DOHH2 (cell line): ENCODE results near the gene SFT2D2.

Source experiments
- H3F3A ChIP-seq: fragments of 200-600 bp; sonication (generic), shearing (Covaris generic); 2 replicates; pipeline ENCODE4 v1.6.0; 2016; ENCODE audit warnings: antibody characterized with exemption, mild to moderate bottlenecking; ENCODE audit not compliant: control insufficient read depth, insufficient read depth
- H3K27ac ChIP-seq: fragments of 200-600 bp; sonication (generic); 2 replicates; pipeline ENCODE4 v1.5.1; 2014; ENCODE audit warnings: low read depth, mild to moderate bottlenecking, low read length, moderate library complexity
- H3K27me3 ChIP-seq: fragments of 200-600 bp; sonication (generic); 2 replicates; pipeline ENCODE4 v1.6.1; 2014; ENCODE audit warnings: mild to moderate bottlenecking, low read length, mixed read lengths; ENCODE audit not compliant: control insufficient read depth
- H3K36me3 ChIP-seq: fragments of 200-600 bp; sonication (generic); 2 replicates; pipeline ENCODE4 v1.6.1; 2014; ENCODE audit warnings: mild to moderate bottlenecking, low read length, moderate library complexity, mixed read lengths; ENCODE audit not compliant: control insufficient read depth
- H3K4me1 ChIP-seq: fragments of 200-600 bp; sonication (generic); 2 replicates; pipeline ENCODE4 v1.6.1; 2014; ENCODE audit warnings: mild to moderate bottlenecking, low read length, mixed read lengths; ENCODE audit not compliant: control insufficient read depth
- H3K4me2 ChIP-seq: fragments of 200-600 bp; sonication (generic); 2 replicates; pipeline ENCODE4 v1.6.0; 2014; ENCODE audit warnings: mild to moderate bottlenecking, low read length, moderate library complexity
- H3K4me3 ChIP-seq: fragments of 200-600 bp; sonication (generic); 2 replicates; pipeline ENCODE4 v1.5.1; 2014; ENCODE audit warnings: mild to moderate bottlenecking, low read length, mixed read lengths
- H3K79me2 ChIP-seq: fragments of 200-600 bp; sonication (generic); 2 replicates; pipeline ENCODE4 v1.6.1; 2014; ENCODE audit warnings: mild to moderate bottlenecking, low read length, mixed read lengths; ENCODE audit not compliant: control insufficient read depth
- H3K9me2 ChIP-seq: fragments of 200-600 bp; sonication (generic); replicated peaks from 2 replicates; pipeline ENCODE4 v1.6.1; 2014; ENCODE audit warnings: mild to moderate bottlenecking, low read length, mixed read lengths; ENCODE audit not compliant: control insufficient read depth
- H3K9me3 ChIP-seq: fragments of 200-600 bp; sonication (generic); 2 replicates; pipeline ENCODE4 v1.6.1; 2014; ENCODE audit warnings: antibody characterized with exemption, low read length, mixed read lengths; ENCODE audit not compliant: control insufficient read depth, insufficient read depth
- H4K20me1 ChIP-seq: fragments of 200-600 bp; sonication (generic); 2 replicates; pipeline ENCODE4 v1.6.0; 2014; ENCODE audit warnings: low read depth, mild to moderate bottlenecking, antibody characterized with exemption, low read length, moderate library complexity; ENCODE audit not compliant: control insufficient read depth, insufficient read depth
- EZH2phosphoT487 ChIP-seq: fragments of 200-600 bp; sonication (generic); IDR thresholded peaks from 2 replicates; pipeline ENCODE4 v1.6.1; 2017; ENCODE audit warnings: borderline replicate concordance, mild to moderate bottlenecking, antibody characterized with exemption, low read length, moderate library complexity, mixed read lengths
- TF ChIP-seq, protein P1 (sequence below): fragments of 200-600 bp; sonication (generic); IDR thresholded peaks from one replicate; pipeline ENCODE4 v1.5.1; 2014; ENCODE audit warnings: antibody characterized with exemption, mild to moderate bottlenecking, low read depth, low read length; ENCODE audit not compliant: poor library complexity, severe bottlenecking

Gene SFT2D2

DNA sequence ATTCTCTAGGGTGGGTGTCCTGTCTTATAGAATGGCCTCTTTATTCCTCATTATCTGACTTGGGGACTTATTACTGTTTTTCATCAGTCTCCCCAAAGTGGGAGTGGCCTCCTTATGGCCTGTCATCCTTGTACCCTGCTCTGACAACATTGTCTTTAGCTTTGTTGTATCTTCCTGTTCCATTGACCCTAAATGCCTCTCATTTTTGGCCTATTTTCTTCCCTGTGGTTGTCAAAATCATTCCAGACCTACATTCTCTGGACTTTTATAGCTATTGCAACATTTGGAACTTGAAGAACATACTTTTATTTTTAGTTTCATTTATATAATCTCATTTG lies 9.7 kb downstream of the SFT2D2 start:
- Histone ChIP-seq H3K4me1 (no peaks in the 10 kb centered on the region), H3K27me3 (no peaks in the 10 kb centered on the region), H3K9me3 (no peaks in the 10 kb centered on the region), H4K20me1 (no peaks in the 10 kb centered on the region), H3K27ac (no peak overlapping the region), H3K79me2 (peaks cover 26% of the 10 kb centered on the region), H3F3A (no peaks in the 10 kb centered on the region), H3K9me2 (no peaks in the 10 kb centered on the region), H3K4me3 (no peak overlapping the region), H3K4me2 (no peak overlapping the region), H3K36me3 (peaks cover 95% of the 10 kb centered on the region)
- TF ChIP-seq, protein P1, sequence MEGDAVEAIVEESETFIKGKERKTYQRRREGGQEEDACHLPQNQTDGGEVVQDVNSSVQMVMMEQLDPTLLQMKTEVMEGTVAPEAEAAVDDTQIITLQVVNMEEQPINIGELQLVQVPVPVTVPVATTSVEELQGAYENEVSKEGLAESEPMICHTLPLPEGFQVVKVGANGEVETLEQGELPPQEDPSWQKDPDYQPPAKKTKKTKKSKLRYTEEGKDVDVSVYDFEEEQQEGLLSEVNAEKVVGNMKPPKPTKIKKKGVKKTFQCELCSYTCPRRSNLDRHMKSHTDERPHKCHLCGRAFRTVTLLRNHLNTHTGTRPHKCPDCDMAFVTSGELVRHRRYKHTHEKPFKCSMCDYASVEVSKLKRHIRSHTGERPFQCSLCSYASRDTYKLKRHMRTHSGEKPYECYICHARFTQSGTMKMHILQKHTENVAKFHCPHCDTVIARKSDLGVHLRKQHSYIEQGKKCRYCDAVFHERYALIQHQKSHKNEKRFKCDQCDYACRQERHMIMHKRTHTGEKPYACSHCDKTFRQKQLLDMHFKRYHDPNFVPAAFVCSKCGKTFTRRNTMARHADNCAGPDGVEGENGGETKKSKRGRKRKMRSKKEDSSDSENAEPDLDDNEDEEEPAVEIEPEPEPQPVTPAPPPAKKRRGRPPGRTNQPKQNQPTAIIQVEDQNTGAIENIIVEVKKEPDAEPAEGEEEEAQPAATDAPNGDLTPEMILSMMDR = no peak
- TF ChIP-seq EZH2phosphoT487 = no peak

DNA sequence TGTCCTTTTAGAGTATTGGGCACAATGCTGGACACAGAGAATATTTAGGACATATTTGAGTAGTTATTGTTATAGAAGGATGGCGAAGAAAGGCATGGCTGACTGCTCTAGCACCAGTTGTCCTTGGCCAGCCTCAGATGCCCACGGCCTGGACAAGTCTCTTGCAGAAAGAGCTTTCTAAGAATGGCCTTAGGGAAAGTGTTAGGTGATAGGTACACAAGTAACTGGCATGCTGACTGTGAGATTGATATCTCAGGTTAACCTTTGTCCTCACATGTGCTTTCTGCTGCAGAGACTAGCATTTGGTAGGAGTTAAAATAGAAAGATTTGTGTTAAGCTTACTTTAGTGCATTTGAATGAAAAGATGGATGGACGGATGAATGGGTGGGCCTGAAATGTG lies 10.1 kb downstream of the SFT2D2 start:
- no peaks in the 10 kb centered on the region for H3K27me3 ChIP-seq
- peaks cover 22% of the 10 kb centered on the region for H3K79me2 ChIP-seq
- peaks cover 93% of the 10 kb centered on the region for H3K36me3 ChIP-seq
- no peaks in the 10 kb centered on the region for H3K9me2 ChIP-seq
- H4K20me1 ChIP-seq = no peaks in the 10 kb centered on the region
- no peak overlapping the region for H3K27ac ChIP-seq
- no peak for TF ChIP-seq EZH2phosphoT487
- TF ChIP-seq, protein P1 = no peak
- no peaks in the 10 kb centered on the region for H3K4me1 ChIP-seq
- no peak overlapping the region for H3K4me3 ChIP-seq
- no peaks in the 10 kb centered on the region for H3K9me3 ChIP-seq
- no peak overlapping the region for H3K4me2 ChIP-seq
- H3F3A ChIP-seq = no peaks in the 10 kb centered on the region

DNA sequence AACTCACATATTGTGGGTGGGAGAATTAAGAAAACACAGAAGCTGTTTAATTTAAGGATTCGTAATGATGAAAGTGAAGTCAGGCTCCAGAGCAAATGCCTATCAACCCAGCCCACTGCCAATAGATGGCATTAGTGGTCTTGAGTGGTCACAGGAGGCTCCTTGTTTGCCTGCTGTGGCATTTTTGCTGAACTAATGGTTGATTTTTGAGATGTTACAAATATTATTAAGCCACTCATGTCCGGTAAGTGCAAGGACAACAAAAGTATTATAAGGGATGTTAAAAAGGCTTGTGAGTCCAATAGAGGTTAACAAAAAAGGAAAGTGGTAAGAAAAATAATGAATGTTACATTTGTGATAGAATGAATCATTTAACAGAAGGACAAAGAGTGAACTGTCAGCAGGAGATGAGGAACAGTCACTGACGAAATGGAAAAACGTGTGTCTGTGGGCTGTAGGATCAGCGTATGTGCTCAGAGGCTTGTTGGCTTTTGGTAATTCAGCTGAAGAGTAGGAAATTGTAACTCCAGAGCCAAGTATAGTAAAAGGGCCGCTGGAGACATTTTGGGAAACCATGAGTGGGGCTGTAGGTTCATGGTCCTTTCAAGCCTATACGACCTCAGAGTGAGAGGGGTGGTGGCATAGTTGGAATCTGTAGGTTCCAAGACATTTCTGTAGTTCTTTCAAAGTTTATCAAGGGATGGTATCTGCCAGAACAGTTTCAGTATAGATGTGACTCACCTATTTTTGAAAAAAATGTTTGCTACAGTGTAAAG lies 11.2 kb downstream of the SFT2D2 start:
- no peaks in the 10 kb centered on the region for H4K20me1 ChIP-seq
- H3K9me3 ChIP-seq = no peaks in the 10 kb centered on the region
- no peak overlapping the region for H3K4me2 ChIP-seq
- no peaks in the 10 kb centered on the region for H3K27me3 ChIP-seq
- no peak overlapping the region for H3K27ac ChIP-seq
- TF ChIP-seq, protein P1 = no peak
- TF ChIP-seq EZH2phosphoT487 = no peak
- peaks cover 90% of the 10 kb centered on the region for H3K36me3 ChIP-seq
- H3K9me2 ChIP-seq = no peaks in the 10 kb centered on the region
- no peaks in the 10 kb centered on the region for H3K4me1 ChIP-seq
- H3K79me2 ChIP-seq = peaks cover 15% of the 10 kb centered on the region
- H3K4me3 ChIP-seq = no peak overlapping the region
- no peaks in the 10 kb centered on the region for H3F3A ChIP-seq
